Esophagus muscularis mucosa (tissue), 4 donors: ENCODE data around the gene SLC29A2.

Experiments
- CTCF ChIP-seq, 3 experiments: fragments of 200-600 bp in 2 of 3; fragments of 450-650 bp in 1 of 3; sonication (generic) in 2 of 3; IDR thresholded peaks; one replicate each; pipeline ENCODE4 v1.5.1; 2017 to 2019; ENCODE audit warnings: antibody characterized with exemption in 3 of 3, mild to moderate bottlenecking in 2 of 3, moderate library complexity in 1 of 3
- EP300 ChIP-seq: sonication (generic); formaldehyde crosslinking; IDR thresholded peaks from one replicate; pipeline ENCODE4 v1.6.1; 2017; ENCODE audit warnings: antibody characterized with exemption
- POLR2AphosphoS5 ChIP-seq, 2 donors: sonication (generic); formaldehyde crosslinking; IDR thresholded peaks; one replicate each; pipeline ENCODE4 v1.6.1; 2017; ENCODE audit warnings: antibody characterized with exemption in 2 of 2

GRCh38 chr11:66347425-66348276, 23.9 kb downstream of the SLC29A2 start, which contains the start of gene B4GAT1:
- TF ChIP-seq CTCF (IDR thresholded peaks at IDR 0.05) (no peak), EP300 (no peak), POLR2AphosphoS5 (IDR thresholded peaks at IDR 0.05) (peak; percentile 67 to 80)
